HepG2 (cell line): ENCODE data around the gene UNC13D. TPM values are rescaled to one million over a fixed set of nuclear protein-coding genes. Genes with fewer than 3 reads are reported as not detected.
A peak's percentile ranks its signal among the peaks of the same experiment; 100 is the strongest.

ENCODE experiments used
- ATAC-seq: fragments of 200-7000 bp; cut with Tn5 transposase; 3 replicates; pipeline ENCODE4 v1.9.1; 2020; ENCODE audit warnings: mild to moderate bottlenecking, moderate library complexity
- BruUV-seq: library from RNA; stranded (reverse); fragments of 400-500 nt; replicated peaks from 2 replicates; lab custom pipeline; 2021; lab: Mats Ljungman, UMichigan
- CTCF ChIA-PET: fragments of 300-600 bp; formaldehyde crosslinking; extraction: SDS; loops from one replicate; lab custom pipeline; 2021; ENCODE audit warnings: low total read pairs, inconsistent platforms, low intra/inter-chr PET ratio; lab: Yijun Ruan, JAX
- POLR2A ChIA-PET: fragments of 350-600 bp; sonication (Branson Sonifier 250); formaldehyde crosslinking; loops from one replicate; lab custom pipeline; 2020; ENCODE audit warnings: antibody characterized with exemption, inconsistent platforms; lab: Yijun Ruan, JAX
- DNase-seq: peaks from one replicate; pipeline ENCODE4 v3.0.0-alpha.2; 2015; ENCODE audit warnings: low spot score
- FAIRE-seq: peaks from 3 replicates; lab custom pipeline; 2011; peaks lifted over from hg19 to GRCh38; lab: Jason Lieb, UNC
- H2AFZ ChIP-seq: one replicate; pipeline ENCODE4 v1.6.1; 2011; ENCODE audit warnings: low read length, inconsistent platforms
- H3K27ac ChIP-seq: fragments of 300-600 bp; 3 replicates; pipeline ENCODE4 v1.8.0; 2011; ENCODE audit warnings: mixed run types, mild to moderate bottlenecking, mixed read lengths, low read length, inconsistent platforms; ENCODE audit not compliant: insufficient read depth; ENCODE audit errors: extremely low read length
- H3K27me3 ChIP-seq, 2 experiments: fragments of 200-600 bp in 1 of 2; 2 replicates in 1 of 2; 3 replicates in 1 of 2; pipeline versions ENCODE4 v1.6.0 to v1.8.0; 2011; ENCODE audit warnings: low read length in 2 of 2, mild to moderate bottlenecking in 2 of 2, moderate library complexity in 2 of 2, inconsistent platforms in 1 of 2; ENCODE audit not compliant: insufficient read depth in 2 of 2, control insufficient read depth in 1 of 2
- H3K36me3 ChIP-seq, 2 experiments: fragments of 200-600 bp in 1 of 2; replicated peaks in 1 of 2; 2 replicates in 1 of 2; 3 replicates in 1 of 2; pipeline versions ENCODE4 v1.5.1 to v1.8.0; 2011; ENCODE audit warnings: low read length in 2 of 2, inconsistent platforms in 1 of 2; ENCODE audit not compliant: insufficient read depth in 2 of 2, control insufficient read depth in 1 of 2
- H3K4me1 ChIP-seq: 2 replicates; pipeline ENCODE4 v1.5.1; 2012; ENCODE audit warnings: low read length, inconsistent platforms; ENCODE audit not compliant: insufficient read depth
- H3K4me2 ChIP-seq: 2 replicates; pipeline ENCODE4 v1.6.0; 2011; ENCODE audit warnings: low read depth, low read length, inconsistent platforms
- H3K4me3 ChIP-seq, 3 experiments: fragments of 200-600 bp in 1 of 3; sonication (generic), shearing (Covaris generic) in 1 of 3; replicated peaks in 1 of 3; 2 replicates each; pipeline ENCODE4 v1.5.1; 2011 to 2016; ENCODE audit warnings: low read length in 3 of 3, inconsistent platforms in 2 of 3, low read depth in 2 of 3, mild to moderate bottlenecking in 2 of 3, control low read depth in 1 of 3, mixed read lengths in 1 of 3; ENCODE audit not compliant: insufficient read depth in 1 of 3
- H3K79me2 ChIP-seq: one replicate; pipeline ENCODE4 v1.6.1; 2011; ENCODE audit warnings: low read length, inconsistent platforms; ENCODE audit not compliant: insufficient read depth
- H3K9ac ChIP-seq: 2 replicates; pipeline ENCODE4 v1.6.0; 2011; ENCODE audit warnings: mild to moderate bottlenecking, low read depth, low read length, inconsistent platforms; ENCODE audit not compliant: insufficient read depth
- H3K9me3 ChIP-seq: 2 replicates; pipeline ENCODE4 v1.5.1; 2012; ENCODE audit warnings: mild to moderate bottlenecking, low read length
- H4K20me1 ChIP-seq: 2 replicates; pipeline ENCODE4 v1.6.0; 2011; ENCODE audit warnings: inconsistent platforms, mild to moderate bottlenecking, low read length, moderate library complexity; ENCODE audit not compliant: insufficient read depth
- FOXA1 ChIP-seq, 2 experiments: fragments of 450-650 bp in 1 of 2; sonication (generic) in 1 of 2; formaldehyde crosslinking in 1 of 2; IDR thresholded peaks; 2 replicates each; pipeline versions ENCODE4 v1.4.0 to v1.6.1; 2016 to 2020; ENCODE audit warnings: missing genetic modification reagents in 1 of 2
- IRF2 ChIP-seq: IDR thresholded peaks from 2 replicates; pipeline ENCODE4 v1.6.1; 2018; ENCODE audit warnings: missing genetic modification reagents, missing compliant biosample characterization
- KIAA2018 ChIP-seq: sonication (generic); formaldehyde crosslinking; IDR thresholded peaks from 2 replicates; pipeline ENCODE4 v1.5.0; 2020; ENCODE audit warnings: mild to moderate bottlenecking, missing genetic modification reagents, borderline replicate concordance
- KLF9 ChIP-seq: IDR thresholded peaks from 2 replicates; pipeline ENCODE4 v1.6.1; 2016; ENCODE audit warnings: low read depth
- ZBTB37 ChIP-seq: sonication (generic); formaldehyde crosslinking; IDR thresholded peaks from 2 replicates; pipeline ENCODE4 v1.4.0; 2020; ENCODE audit warnings: mild to moderate bottlenecking, missing genetic modification reagents
- ZFP1 ChIP-seq: IDR thresholded peaks from 2 replicates; pipeline ENCODE4 v1.6.1; 2016
- ZNF687 ChIP-seq: sonication (generic); formaldehyde crosslinking; IDR thresholded peaks from 2 replicates; pipeline ENCODE4 v1.5.1; 2020; ENCODE audit warnings: mild to moderate bottlenecking, missing genetic modification reagents, moderate library complexity
- WGBS: methylation state at CpG from one replicate; pipeline ENCODE4 v1.1.6; 2017; ENCODE audit warnings: low lambda C conversion rate; 5-methylcytosine and 5-hydroxymethylcytosine counted together
- in situ Hi-C: cut with HindIII; loops from 2 replicates; pipeline ENCODE4 v1.10.0; 2017; ENCODE audit warnings: low pct_unique_long_range_greater_than_20kb; ENCODE audit not compliant: extremely low pct_ligation_motif_present
- intact Hi-C: fragments of 100-400 bp; cut with micrococcal nuclease; formaldehyde crosslinking; loops from one replicate; pipeline ENCODE4 v1.10.0; 2022; ENCODE audit not compliant: unreplicated experiment
- polyA plus RNA-seq, 8 experiments: library from polyadenylated mRNA; depleted of rRNA in 3 of 8; stranded (reverse) in 7 of 8; unstranded in 1 of 8; fragments of >200 nt; fragmentation: Illumina TruSeq in 4 of 8; extraction: Trizol in 4 of 8; gene quantifications; 2 replicates each; pipeline versions ENCODE4 v1.2.1 to v1.2.3, GENCODE V29; 2011 to 2016; ENCODE audit warnings: low read depth in 4 of 8, missing spikeins in 1 of 8, mixed read lengths in 1 of 8; ENCODE audit not compliant: insufficient read depth in 1 of 8
- total RNA-seq, 5 experiments: library from RNA; depleted of rRNA; stranded (reverse); fragments of >200 nt; fragmentation: Illumina TruSeq; extraction: Trizol; gene quantifications; 2 replicates each; pipeline ENCODE4 v1.2.3, GENCODE V29; 2016; ENCODE audit warnings: low read depth in 1 of 5

UNC13D gene
- total and polyA plus RNA-seq, 2 of the 13 experiments (the other 11 are each of a cell fraction or from before 2014, with no cell fraction given): 29.7 to 42.7 TPM

GRCh38 chr17:75783803-75784472 lies 60.3 kb downstream of the UNC13D start:
- no TSS peak for BruUV-seq
- in situ Hi-C loops (no loop called here), intact Hi-C loops (no loop called here)
- Histone ChIP-seq H3K27me3 (no peaks in the 10 kb centered on the region; a peak in 1 of 5 replicates), H3K27ac (peak overlapping the region; percentile 93), H4K20me1 (peaks cover 6% of the 10 kb centered on the region; the same call in 1 of the 2 replicates), H3K4me1 (peaks cover 64% of the 10 kb centered on the region), H3K9me3 (no peaks in the 10 kb centered on the region), H2AFZ (peak overlapping the region; percentile 21), H3K4me3 (peak overlapping the region; percentile 57 to 81 (median 57)), H3K79me2 (peaks cover 43% of the 10 kb centered on the region), H3K36me3 (peaks cover 0 to 3% of the 10 kb centered on the region in 2 experiments; a peak in 1 of 5 replicates), H3K4me2 (peak overlapping the region; percentile 99), H3K9ac (peak overlapping the region; percentile 94)
- no peak for DNase-seq
- ATAC-seq: peak; percentile 27
- WGBS: 2% methylated on average over 18 of the region's 20 CpGs
- FAIRE-seq: no peak
- ChIA-PET CTCF (no interaction called here), POLR2A (interaction anchor here (0.9 to 6.5 kb wide), 13 partner anchors 10 to 117 kb away, joined by 4 to 46 read pairs (median 14); partner anchors contain the start of genes GALK1, RECQL5, SAP30BP and TRIM47)
- TF ChIP-seq KLF9 (CRISPR knock-in tag): no peak
- TF ChIP-seq ZNF687 (CRISPR knock-in tag): peak; percentile 23
- TF ChIP-seq ZBTB37 (CRISPR knock-in tag): peak; percentile 72; the same call in 1 of the 2 replicates
- TF ChIP-seq ZFP1: no peak
- no peak for TF ChIP-seq IRF2 (CRISPR knock-in tag)
- TF ChIP-seq FOXA1 (IDR thresholded peaks at IDR 0.05): no peak
- no peak for TF ChIP-seq FOXA1 (CRISPR knock-in tag; IDR thresholded peaks at IDR 0.05)
- no peak for TF ChIP-seq KIAA2018 (CRISPR knock-in tag)
